MM.1S (cell line): ENCODE measurements around the gene ZNF132.

Experiments
- EZH2 ChIP-seq: fragments of 300-600 bp; sonication (generic); optimal IDR thresholded peaks from 2 replicates; pipeline ENCODE3; 2017; ENCODE audit warnings: low read depth, mild to moderate bottlenecking, antibody characterized with exemption, low read length, mixed read lengths
- EZH2phosphoT487 ChIP-seq: fragments of 300-600 bp; sonication (generic); IDR thresholded peaks from 2 replicates; pipeline ENCODE4 v1.6.1; 2018; ENCODE audit warnings: antibody characterized with exemption, low read length
- TF ChIP-seq, protein P1 (sequence below): fragments of 300-600 bp; sonication (generic); IDR thresholded peaks from 2 replicates; pipeline ENCODE4 v1.5.1; 2016; ENCODE audit warnings: antibody characterized with exemption, low read length, mixed read lengths

DNA sequence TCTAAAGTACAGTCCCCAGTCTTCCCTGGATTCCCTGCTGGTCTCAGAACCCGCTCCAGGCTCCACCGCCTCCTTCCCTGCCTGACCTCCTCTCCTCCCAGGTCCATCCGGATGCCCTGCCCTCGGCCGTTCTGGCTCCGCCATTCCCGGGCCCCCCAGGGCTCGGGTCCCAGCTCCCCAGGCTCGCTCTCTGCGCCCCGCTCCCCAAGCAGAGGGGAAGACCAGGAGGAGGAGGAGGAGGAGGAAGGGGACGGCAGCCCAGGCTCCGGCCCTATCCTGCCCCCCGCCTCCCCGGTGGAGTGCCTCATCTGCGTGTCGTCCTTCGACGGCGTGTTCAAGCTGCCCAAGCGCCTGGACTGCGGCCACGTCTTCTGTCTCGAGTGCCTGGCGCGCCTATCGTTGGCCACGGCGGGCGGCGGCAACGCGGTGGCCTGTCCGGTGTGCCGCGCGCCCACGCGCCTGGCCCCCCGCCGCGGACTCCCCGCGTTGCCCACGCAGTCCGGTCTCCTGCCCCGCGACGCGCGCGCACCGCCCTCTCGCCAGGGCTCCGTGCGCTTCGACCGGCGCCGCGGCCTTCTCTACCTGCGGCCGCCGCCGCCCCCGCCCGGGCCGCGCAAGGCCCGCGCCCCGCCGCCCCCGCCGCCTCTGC lies 43.9 kb downstream of the ZNF132 start:
- TF ChIP-seq, protein P1, sequence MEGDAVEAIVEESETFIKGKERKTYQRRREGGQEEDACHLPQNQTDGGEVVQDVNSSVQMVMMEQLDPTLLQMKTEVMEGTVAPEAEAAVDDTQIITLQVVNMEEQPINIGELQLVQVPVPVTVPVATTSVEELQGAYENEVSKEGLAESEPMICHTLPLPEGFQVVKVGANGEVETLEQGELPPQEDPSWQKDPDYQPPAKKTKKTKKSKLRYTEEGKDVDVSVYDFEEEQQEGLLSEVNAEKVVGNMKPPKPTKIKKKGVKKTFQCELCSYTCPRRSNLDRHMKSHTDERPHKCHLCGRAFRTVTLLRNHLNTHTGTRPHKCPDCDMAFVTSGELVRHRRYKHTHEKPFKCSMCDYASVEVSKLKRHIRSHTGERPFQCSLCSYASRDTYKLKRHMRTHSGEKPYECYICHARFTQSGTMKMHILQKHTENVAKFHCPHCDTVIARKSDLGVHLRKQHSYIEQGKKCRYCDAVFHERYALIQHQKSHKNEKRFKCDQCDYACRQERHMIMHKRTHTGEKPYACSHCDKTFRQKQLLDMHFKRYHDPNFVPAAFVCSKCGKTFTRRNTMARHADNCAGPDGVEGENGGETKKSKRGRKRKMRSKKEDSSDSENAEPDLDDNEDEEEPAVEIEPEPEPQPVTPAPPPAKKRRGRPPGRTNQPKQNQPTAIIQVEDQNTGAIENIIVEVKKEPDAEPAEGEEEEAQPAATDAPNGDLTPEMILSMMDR = no peak
- TF ChIP-seq EZH2 (no peak), EZH2phosphoT487 (no peak)
